Measurements from ENCODE around the gene CEP131.

The CEP131 gene

GRCh38 chr17:81191646-81192045 is 31.1 kb downstream of the CEP131 start:
- Histone ChIP-seq H2BK15ac (ENCODE audit: low read depth, poor library complexity, severe bottlenecking) (no peak overlapping the region), H2BK12ac (ENCODE audit: low read length in 2 of 2) (no peak overlapping the region), H3K18ac (ENCODE audit: low read depth in 1 of 2, low read length in 2 of 2) (no peak overlapping the region), H3K27ac (ENCODE audit: low read length, poor library complexity, severe bottlenecking) (no peak overlapping the region), H2BK120ac (ENCODE audit: low read depth, low read length) (no peak overlapping the region), H3K79me1 (replicated peaks; ENCODE audit: low read length, poor library complexity, severe bottlenecking) (no peaks in the 10 kb centered on the region), H3K4me3 (ENCODE audit: insufficient read depth in 1 of 2, low read depth in 1 of 2, low read length in 2 of 2) (no peak overlapping the region), H3K23ac (ENCODE audit: low read length in 2 of 2) (no peak overlapping the region), H2AFZ (ENCODE audit: low read depth, low read length) (no peak overlapping the region), H2BK5ac (ENCODE audit: low read depth, low read length, poor library complexity, severe bottlenecking) (no peak overlapping the region), H3K36me3 (ENCODE audit: control insufficient read depth in 1 of 2, insufficient read depth in 2 of 2, low read depth in 1 of 2, low read length in 2 of 2) (peaks cover 0 to 82% of the 10 kb centered on the region in 2 experiments), H4K91ac (ENCODE audit: low read length) (no peak overlapping the region), H3K4me2 (ENCODE audit: low read length, poor library complexity, severe bottlenecking) (no peak overlapping the region), H4K8ac (ENCODE audit: low read length) (no peak overlapping the region), H2AK5ac (ENCODE audit: low read length, severe bottlenecking) (no peak overlapping the region), H3K9ac (ENCODE audit: low read length) (no peak overlapping the region), H3K9me3 (ENCODE audit: control insufficient read depth, low read length) (no peaks in the 10 kb centered on the region), H3K27me3 (ENCODE audit: control insufficient read depth in 1 of 2, insufficient read depth in 1 of 2, low read length in 2 of 2) (no peaks in the 10 kb centered on the region), H3K14ac (ENCODE audit: low read length in 2 of 2) (no peak overlapping the region), H3K4me1 (ENCODE audit: control insufficient read depth, insufficient read depth, low read depth, low read length) (peaks cover 15% of the 10 kb centered on the region), H3K4ac (ENCODE audit: low read depth in 1 of 2, low read length in 2 of 2) (no peak overlapping the region)
- DNase-seq: no peak
- WGBS: 98% methylated on average over 14 of the region's 14 CpGs

GRCh38 chr17:81191116-81191515 is 31.6 kb downstream of the CEP131 start:
- H3K9me3 ChIP-seq (ENCODE audit: control insufficient read depth, low read length): no peaks in the 10 kb centered on the region
- no peak overlapping the region for H3K27ac ChIP-seq (ENCODE audit: low read length, poor library complexity, severe bottlenecking)
- H3K23ac ChIP-seq (ENCODE audit: low read length in 2 of 2): no peak overlapping the region
- H3K36me3 ChIP-seq (ENCODE audit: control insufficient read depth in 1 of 2, insufficient read depth in 2 of 2, low read depth in 1 of 2, low read length in 2 of 2): peaks cover 0 to 77% of the 10 kb centered on the region in 2 experiments
- H2BK120ac ChIP-seq (ENCODE audit: low read depth, low read length): no peak overlapping the region
- peaks cover 0 to 3% of the 10 kb centered on the region in 2 experiments for H3K27me3 ChIP-seq (ENCODE audit: control insufficient read depth in 1 of 2, insufficient read depth in 1 of 2, low read length in 2 of 2)
- no peak overlapping the region for H3K14ac ChIP-seq (ENCODE audit: low read length in 2 of 2)
- no peak overlapping the region for H3K4ac ChIP-seq (ENCODE audit: low read depth in 1 of 2, low read length in 2 of 2)
- H3K4me2 ChIP-seq (ENCODE audit: low read length, poor library complexity, severe bottlenecking): no peak overlapping the region
- H3K79me1 ChIP-seq (replicated peaks; ENCODE audit: low read length, poor library complexity, severe bottlenecking): no peaks in the 10 kb centered on the region
- no peak overlapping the region for H4K8ac ChIP-seq (ENCODE audit: low read length)
- no peak overlapping the region for H2AK5ac ChIP-seq (ENCODE audit: low read length, severe bottlenecking)
- 91% methylated on average over 20 of the region's 20 CpGs for WGBS
- H4K91ac ChIP-seq (ENCODE audit: low read length): no peak overlapping the region
- H2BK5ac ChIP-seq (ENCODE audit: low read depth, low read length, poor library complexity, severe bottlenecking): no peak overlapping the region
- H2AFZ ChIP-seq (ENCODE audit: low read depth, low read length): no peak overlapping the region
- no peak overlapping the region for H2BK12ac ChIP-seq (ENCODE audit: low read length in 2 of 2)
- no peak overlapping the region for H2BK15ac ChIP-seq (ENCODE audit: low read depth, poor library complexity, severe bottlenecking)
- DNase-seq: no peak
- H3K18ac ChIP-seq (ENCODE audit: low read depth in 1 of 2, low read length in 2 of 2): no peak overlapping the region
- H3K4me1 ChIP-seq (ENCODE audit: control insufficient read depth, insufficient read depth, low read depth, low read length): peaks cover 15% of the 10 kb centered on the region
- no peak overlapping the region for H3K9ac ChIP-seq (ENCODE audit: low read length)
- peak overlapping the region in 1 of 2 experiments; percentile 14 for H3K4me3 ChIP-seq (ENCODE audit: insufficient read depth in 1 of 2, low read depth in 1 of 2, low read length in 2 of 2)

- no peak overlapping the region for H2BK120ac ChIP-seq (ENCODE audit: low read depth, low read length)
- no peaks in the 10 kb centered on the region for H3K79me1 ChIP-seq (replicated peaks; ENCODE audit: low read length, poor library complexity, severe bottlenecking)
- H3K4me3 ChIP-seq (ENCODE audit: insufficient read depth in 1 of 2, low read depth in 1 of 2, low read length in 2 of 2): no peak overlapping the region
- WGBS: 95% methylated on average over 28 of the region's 28 CpGs
- H3K9me3 ChIP-seq (ENCODE audit: control insufficient read depth, low read length): no peaks in the 10 kb centered on the region
- no peak overlapping the region for H3K14ac ChIP-seq (ENCODE audit: low read length in 2 of 2)
- no peak overlapping the region for H3K27ac ChIP-seq (ENCODE audit: low read length, poor library complexity, severe bottlenecking)
- no peak overlapping the region for H3K23ac ChIP-seq (ENCODE audit: low read length in 2 of 2)
- peaks cover 15% of the 10 kb centered on the region for H3K4me1 ChIP-seq (ENCODE audit: control insufficient read depth, insufficient read depth, low read depth, low read length)
- DNase-seq: no peak
- no peak overlapping the region for H3K4ac ChIP-seq (ENCODE audit: low read depth in 1 of 2, low read length in 2 of 2)
- no peak overlapping the region for H3K4me2 ChIP-seq (ENCODE audit: low read length, poor library complexity, severe bottlenecking)
- no peak overlapping the region for H2BK15ac ChIP-seq (ENCODE audit: low read depth, poor library complexity, severe bottlenecking)
- H3K9ac ChIP-seq (ENCODE audit: low read length): no peak overlapping the region
- H3K36me3 ChIP-seq (ENCODE audit: control insufficient read depth in 1 of 2, insufficient read depth in 2 of 2, low read depth in 1 of 2, low read length in 2 of 2): peaks cover 0 to 71% of the 10 kb centered on the region in 2 experiments
- no peak overlapping the region for H4K8ac ChIP-seq (ENCODE audit: low read length)
- H3K27me3 ChIP-seq (ENCODE audit: control insufficient read depth in 1 of 2, insufficient read depth in 1 of 2, low read length in 2 of 2): peaks cover under 1 to 5% of the 10 kb centered on the region in 2 experiments
- H2BK5ac ChIP-seq (ENCODE audit: low read depth, low read length, poor library complexity, severe bottlenecking): no peak overlapping the region
- no peak overlapping the region for H2BK12ac ChIP-seq (ENCODE audit: low read length in 2 of 2)
- no peak overlapping the region for H4K91ac ChIP-seq (ENCODE audit: low read length)
- no peak overlapping the region for H2AFZ ChIP-seq (ENCODE audit: low read depth, low read length)
- no peak overlapping the region for H2AK5ac ChIP-seq (ENCODE audit: low read length, severe bottlenecking)
- H3K18ac ChIP-seq (ENCODE audit: low read depth in 1 of 2, low read length in 2 of 2): no peak overlapping the region
These were observed 32.2 kb downstream of the CEP131 start for GRCh38 chr17:81190591-81190990.

DNA sequence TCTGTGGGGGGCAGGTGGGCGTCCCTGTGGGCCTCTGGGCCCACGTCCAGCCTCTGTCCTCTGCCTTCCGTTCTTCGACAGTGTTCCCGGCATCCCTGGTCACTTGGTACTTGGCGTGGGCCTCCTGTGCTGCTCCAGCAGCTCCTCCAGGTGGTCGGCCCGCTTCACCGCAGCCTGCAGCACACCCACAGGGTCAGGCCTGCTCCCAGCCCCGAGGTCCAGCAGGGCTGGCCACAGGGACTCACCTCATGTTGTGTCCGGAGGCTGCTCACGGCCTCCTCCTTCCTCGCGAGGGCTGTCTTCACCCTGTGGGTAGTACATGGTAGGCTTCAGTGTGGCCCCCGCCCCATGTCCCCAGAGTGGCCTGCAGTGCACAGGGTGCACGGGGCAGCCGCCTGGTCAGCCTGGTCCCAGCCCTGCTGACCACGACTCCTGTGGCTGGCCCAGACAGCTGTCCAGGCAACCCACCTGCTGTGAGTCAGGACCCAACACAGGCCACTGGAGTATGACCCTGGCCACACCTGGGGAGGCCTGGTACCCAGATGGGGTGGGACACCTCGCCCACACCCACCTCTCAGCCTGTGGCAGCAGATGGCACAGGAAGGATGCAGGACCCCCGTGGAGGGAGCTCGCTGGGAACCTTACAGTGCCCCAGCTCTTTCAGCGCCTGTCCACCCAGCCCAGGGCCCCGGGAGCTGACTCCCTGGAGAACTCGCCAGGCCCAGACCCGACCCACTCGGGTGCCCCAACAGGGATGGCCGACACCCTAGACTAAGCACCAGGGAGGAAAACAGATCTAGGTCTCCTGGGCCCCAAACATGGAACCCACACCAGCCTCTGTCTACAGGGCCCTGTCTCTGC is 32.9 kb downstream of the CEP131 start:
- Histone ChIP-seq H3K14ac (ENCODE audit: low read length in 2 of 2) (no peak overlapping the region), H3K4ac (ENCODE audit: low read depth in 1 of 2, low read length in 2 of 2) (no peak overlapping the region), H3K4me2 (ENCODE audit: low read length, poor library complexity, severe bottlenecking) (no peak overlapping the region), H3K79me1 (replicated peaks; ENCODE audit: low read length, poor library complexity, severe bottlenecking) (no peaks in the 10 kb centered on the region), H3K4me3 (ENCODE audit: insufficient read depth in 1 of 2, low read depth in 1 of 2, low read length in 2 of 2) (no peak overlapping the region), H3K36me3 (ENCODE audit: control insufficient read depth in 1 of 2, insufficient read depth in 2 of 2, low read depth in 1 of 2, low read length in 2 of 2) (peaks cover 0 to 65% of the 10 kb centered on the region in 2 experiments), H2BK15ac (ENCODE audit: low read depth, poor library complexity, severe bottlenecking) (no peak overlapping the region), H3K9me3 (ENCODE audit: control insufficient read depth, low read length) (no peaks in the 10 kb centered on the region), H4K91ac (ENCODE audit: low read length) (no peak overlapping the region), H3K27me3 (ENCODE audit: control insufficient read depth in 1 of 2, insufficient read depth in 1 of 2, low read length in 2 of 2) (peaks cover 5 to 12% of the 10 kb centered on the region in 2 experiments), H3K4me1 (ENCODE audit: control insufficient read depth, insufficient read depth, low read depth, low read length) (peaks cover 15% of the 10 kb centered on the region), H2BK120ac (ENCODE audit: low read depth, low read length) (no peak overlapping the region), H4K8ac (ENCODE audit: low read length) (no peak overlapping the region), H3K18ac (ENCODE audit: low read depth in 1 of 2, low read length in 2 of 2) (no peak overlapping the region), H2BK12ac (ENCODE audit: low read length in 2 of 2) (no peak overlapping the region), H2AFZ (ENCODE audit: low read depth, low read length) (no peak overlapping the region), H2AK5ac (ENCODE audit: low read length, severe bottlenecking) (no peak overlapping the region), H3K23ac (ENCODE audit: low read length in 2 of 2) (no peak overlapping the region), H3K27ac (ENCODE audit: low read length, poor library complexity, severe bottlenecking) (no peak overlapping the region), H3K9ac (ENCODE audit: low read length) (no peak overlapping the region), H2BK5ac (ENCODE audit: low read depth, low read length, poor library complexity, severe bottlenecking) (no peak overlapping the region)
- DNase-seq: no peak
- 92% methylated on average over 27 of the region's 27 CpGs for WGBS
